ENCODE measurements around the gene GIPC2. TPM values are rescaled to one million over a fixed set of nuclear protein-coding genes. Genes with fewer than 3 reads are reported as not detected.

Gene GIPC2
- total RNA-seq, 1 experiment from 2014 or later = 0.26 TPM

- H3K36me3 ChIP-seq (ENCODE audit: control insufficient read depth, insufficient read depth, low read length) = no peaks in the 10 kb centered on the region
- peaks cover 8% of the 10 kb centered on the region; the same call in 1 of the 2 replicates for H3K27me3 ChIP-seq (ENCODE audit: control insufficient read depth, insufficient read depth, low read length)
- in situ Hi-C loops (cut with HindIII; ENCODE audit: low pct_unique_long_range_greater_than_20kb, low sequenced_read_pairs) (no loop called here), intact Hi-C loops (cut with micrococcal nuclease; ENCODE audit: unreplicated experiment) (no loop called here)
- no peak overlapping the region for H3K4me3 ChIP-seq (ENCODE audit: low read depth in 2 of 2, low read length in 2 of 2)
- TF ChIP-seq, protein P1, sequence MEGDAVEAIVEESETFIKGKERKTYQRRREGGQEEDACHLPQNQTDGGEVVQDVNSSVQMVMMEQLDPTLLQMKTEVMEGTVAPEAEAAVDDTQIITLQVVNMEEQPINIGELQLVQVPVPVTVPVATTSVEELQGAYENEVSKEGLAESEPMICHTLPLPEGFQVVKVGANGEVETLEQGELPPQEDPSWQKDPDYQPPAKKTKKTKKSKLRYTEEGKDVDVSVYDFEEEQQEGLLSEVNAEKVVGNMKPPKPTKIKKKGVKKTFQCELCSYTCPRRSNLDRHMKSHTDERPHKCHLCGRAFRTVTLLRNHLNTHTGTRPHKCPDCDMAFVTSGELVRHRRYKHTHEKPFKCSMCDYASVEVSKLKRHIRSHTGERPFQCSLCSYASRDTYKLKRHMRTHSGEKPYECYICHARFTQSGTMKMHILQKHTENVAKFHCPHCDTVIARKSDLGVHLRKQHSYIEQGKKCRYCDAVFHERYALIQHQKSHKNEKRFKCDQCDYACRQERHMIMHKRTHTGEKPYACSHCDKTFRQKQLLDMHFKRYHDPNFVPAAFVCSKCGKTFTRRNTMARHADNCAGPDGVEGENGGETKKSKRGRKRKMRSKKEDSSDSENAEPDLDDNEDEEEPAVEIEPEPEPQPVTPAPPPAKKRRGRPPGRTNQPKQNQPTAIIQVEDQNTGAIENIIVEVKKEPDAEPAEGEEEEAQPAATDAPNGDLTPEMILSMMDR (IDR thresholded peaks at IDR 0.05) = no peak
- TF ChIP-seq, protein P2, sequence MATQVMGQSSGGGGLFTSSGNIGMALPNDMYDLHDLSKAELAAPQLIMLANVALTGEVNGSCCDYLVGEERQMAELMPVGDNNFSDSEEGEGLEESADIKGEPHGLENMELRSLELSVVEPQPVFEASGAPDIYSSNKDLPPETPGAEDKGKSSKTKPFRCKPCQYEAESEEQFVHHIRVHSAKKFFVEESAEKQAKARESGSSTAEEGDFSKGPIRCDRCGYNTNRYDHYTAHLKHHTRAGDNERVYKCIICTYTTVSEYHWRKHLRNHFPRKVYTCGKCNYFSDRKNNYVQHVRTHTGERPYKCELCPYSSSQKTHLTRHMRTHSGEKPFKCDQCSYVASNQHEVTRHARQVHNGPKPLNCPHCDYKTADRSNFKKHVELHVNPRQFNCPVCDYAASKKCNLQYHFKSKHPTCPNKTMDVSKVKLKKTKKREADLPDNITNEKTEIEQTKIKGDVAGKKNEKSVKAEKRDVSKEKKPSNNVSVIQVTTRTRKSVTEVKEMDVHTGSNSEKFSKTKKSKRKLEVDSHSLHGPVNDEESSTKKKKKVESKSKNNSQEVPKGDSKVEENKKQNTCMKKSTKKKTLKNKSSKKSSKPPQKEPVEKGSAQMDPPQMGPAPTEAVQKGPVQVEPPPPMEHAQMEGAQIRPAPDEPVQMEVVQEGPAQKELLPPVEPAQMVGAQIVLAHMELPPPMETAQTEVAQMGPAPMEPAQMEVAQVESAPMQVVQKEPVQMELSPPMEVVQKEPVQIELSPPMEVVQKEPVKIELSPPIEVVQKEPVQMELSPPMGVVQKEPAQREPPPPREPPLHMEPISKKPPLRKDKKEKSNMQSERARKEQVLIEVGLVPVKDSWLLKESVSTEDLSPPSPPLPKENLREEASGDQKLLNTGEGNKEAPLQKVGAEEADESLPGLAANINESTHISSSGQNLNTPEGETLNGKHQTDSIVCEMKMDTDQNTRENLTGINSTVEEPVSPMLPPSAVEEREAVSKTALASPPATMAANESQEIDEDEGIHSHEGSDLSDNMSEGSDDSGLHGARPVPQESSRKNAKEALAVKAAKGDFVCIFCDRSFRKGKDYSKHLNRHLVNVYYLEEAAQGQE (IDR thresholded peaks at IDR 0.05; ENCODE audit: insufficient read depth in 1 of 2, low read depth in 2 of 2, low read length in 1 of 2) = no peak
- TF ChIP-seq SIN3A (IDR thresholded peaks at IDR 0.05; ENCODE audit: borderline replicate concordance, insufficient read depth, low read depth, low read length) (no peak), TCF7L2 (IDR thresholded peaks at IDR 0.05; ENCODE audit: low read depth, low read length) (no peak), POLR2AphosphoS5 (IDR thresholded peaks at IDR 0.05; ENCODE audit: low read depth, low read length) (no peak)
- no TSS peak for BruUV-seq (replicated peaks)
- no peak overlapping the region for H3K27ac ChIP-seq (ENCODE audit: low read length)
- no peaks in the 10 kb centered on the region for H3K4me1 ChIP-seq (ENCODE audit: control insufficient read depth, insufficient read depth, low read length)
- ChIA-PET CTCF (no interaction called here), POLR2A (no interaction called here)
- H3K9me3 ChIP-seq (ENCODE audit: control insufficient read depth, insufficient read depth, low read depth, low read length) = no peaks in the 10 kb centered on the region
- DNase-seq (ENCODE audit: low read depth, low spot score) (no peak), ATAC-seq (no peak)
These were observed 5.2 kb downstream of the GIPC2 start for GRCh38 chr1:78051005-78051404.

DNA sequence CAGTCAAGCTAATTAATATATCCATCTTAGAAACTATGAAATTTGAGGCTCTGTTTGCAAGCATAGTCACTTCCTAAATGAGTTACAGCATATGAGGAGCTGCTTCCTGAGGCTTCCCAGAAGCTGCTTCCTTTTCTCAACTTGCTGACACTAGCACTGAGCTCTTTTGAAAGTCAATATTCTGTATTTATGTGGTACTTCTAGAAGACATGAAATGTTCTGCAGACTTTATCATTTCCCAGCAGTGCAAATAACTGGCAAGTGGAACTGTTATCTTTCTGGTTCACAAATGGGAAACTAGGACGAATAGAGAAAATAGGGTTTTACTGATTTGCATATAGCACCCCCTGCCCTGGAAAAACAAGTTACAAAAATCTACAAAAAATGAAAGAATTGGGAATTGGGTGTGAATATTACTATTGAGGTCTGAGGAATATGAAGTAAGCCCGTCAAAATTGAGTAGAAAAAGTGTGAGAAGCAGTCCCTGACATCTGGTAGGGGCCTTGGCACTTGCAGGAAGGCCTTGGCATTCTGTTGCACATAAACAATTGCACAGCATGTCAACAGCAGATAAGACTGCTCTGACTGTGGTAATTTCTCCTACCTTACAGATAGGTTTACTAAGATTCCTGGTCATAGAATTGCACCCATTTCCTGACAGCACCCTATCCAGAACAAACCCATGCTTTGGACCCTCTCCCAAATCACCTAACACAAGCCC lies 7.1 kb downstream of the GIPC2 start:
- no peak for TF ChIP-seq TCF7L2 (IDR thresholded peaks at IDR 0.05; ENCODE audit: low read depth, low read length)
- TF ChIP-seq, protein P1 (IDR thresholded peaks at IDR 0.05) = no peak
- TF ChIP-seq, protein P2 (IDR thresholded peaks at IDR 0.05; ENCODE audit: insufficient read depth in 1 of 2, low read depth in 2 of 2, low read length in 1 of 2) = no peak
- TF ChIP-seq POLR2AphosphoS5 (IDR thresholded peaks at IDR 0.05; ENCODE audit: low read depth, low read length) = no peak
- no peak for TF ChIP-seq SIN3A (IDR thresholded peaks at IDR 0.05; ENCODE audit: borderline replicate concordance, insufficient read depth, low read depth, low read length)
- CTCF ChIA-PET = no interaction called here
- no TSS peak for BruUV-seq (replicated peaks)
- Histone ChIP-seq H3K27ac (ENCODE audit: low read length) (no peak overlapping the region), H3K27me3 (ENCODE audit: control insufficient read depth, insufficient read depth, low read length) (no peaks in the 10 kb centered on the region; the same call in 1 of the 2 replicates), H3K36me3 (ENCODE audit: control insufficient read depth, insufficient read depth, low read length) (no peaks in the 10 kb centered on the region), H3K4me1 (ENCODE audit: control insufficient read depth, insufficient read depth, low read length) (no peaks in the 10 kb centered on the region), H3K9me3 (ENCODE audit: control insufficient read depth, insufficient read depth, low read depth, low read length) (no peaks in the 10 kb centered on the region), H3K4me3 (ENCODE audit: low read depth in 2 of 2, low read length in 2 of 2) (no peak overlapping the region)
- intact Hi-C loops (cut with micrococcal nuclease; ENCODE audit: unreplicated experiment) (no loop called here), in situ Hi-C loops (cut with HindIII; ENCODE audit: low pct_unique_long_range_greater_than_20kb, low sequenced_read_pairs) (no loop called here)
- ATAC-seq (no peak), DNase-seq (ENCODE audit: low read depth, low spot score) (no peak)
- POLR2A ChIA-PET = interaction anchor here (0.6 kb wide), 1 partner anchor 65 kb away, joined by 3 read pairs; no protein-coding TSS in a partner anchor

Measured in Panc1 (cell line).